BLaER1 (cell line): ENCODE data around the gene VWA7.

ENCODE experiments used
- H3K27ac ChIP-seq: shearing (Covaris generic); formaldehyde crosslinking; 2 replicates; pipeline ENCODE4 v1.8.1; 2022
- H3K27me3 ChIP-seq: shearing (Covaris generic); formaldehyde crosslinking; 2 replicates; pipeline ENCODE4 v1.8.1; 2022
- H3K36me3 ChIP-seq: shearing (Covaris generic); formaldehyde crosslinking; 2 replicates; pipeline ENCODE4 v1.8.1; 2022
- H3K4me1 ChIP-seq: shearing (Covaris generic); formaldehyde crosslinking; 2 replicates; pipeline ENCODE4 v1.8.1; 2022
- H3K4me2 ChIP-seq: shearing (Covaris generic); formaldehyde crosslinking; 2 replicates; pipeline ENCODE4 v1.8.1; 2022
- H3K4me3 ChIP-seq: shearing (Covaris generic); formaldehyde crosslinking; 2 replicates; pipeline ENCODE4 v1.8.1; 2022
- H3K9ac ChIP-seq: shearing (Covaris generic); formaldehyde crosslinking; 2 replicates; pipeline ENCODE4 v1.8.1; 2022
- H3K9me3 ChIP-seq: shearing (Covaris generic); formaldehyde crosslinking; 2 replicates; pipeline ENCODE4 v1.8.1; 2022
- H4K20me1 ChIP-seq: shearing (Covaris generic); formaldehyde crosslinking; 2 replicates; pipeline ENCODE4 v1.8.1; 2022
- Cebpa-rat ChIP-seq: shearing (Covaris generic); IDR thresholded peaks from 2 replicates; pipeline ENCODE4 v1.8.1; 2022

Gene VWA7

DNA sequence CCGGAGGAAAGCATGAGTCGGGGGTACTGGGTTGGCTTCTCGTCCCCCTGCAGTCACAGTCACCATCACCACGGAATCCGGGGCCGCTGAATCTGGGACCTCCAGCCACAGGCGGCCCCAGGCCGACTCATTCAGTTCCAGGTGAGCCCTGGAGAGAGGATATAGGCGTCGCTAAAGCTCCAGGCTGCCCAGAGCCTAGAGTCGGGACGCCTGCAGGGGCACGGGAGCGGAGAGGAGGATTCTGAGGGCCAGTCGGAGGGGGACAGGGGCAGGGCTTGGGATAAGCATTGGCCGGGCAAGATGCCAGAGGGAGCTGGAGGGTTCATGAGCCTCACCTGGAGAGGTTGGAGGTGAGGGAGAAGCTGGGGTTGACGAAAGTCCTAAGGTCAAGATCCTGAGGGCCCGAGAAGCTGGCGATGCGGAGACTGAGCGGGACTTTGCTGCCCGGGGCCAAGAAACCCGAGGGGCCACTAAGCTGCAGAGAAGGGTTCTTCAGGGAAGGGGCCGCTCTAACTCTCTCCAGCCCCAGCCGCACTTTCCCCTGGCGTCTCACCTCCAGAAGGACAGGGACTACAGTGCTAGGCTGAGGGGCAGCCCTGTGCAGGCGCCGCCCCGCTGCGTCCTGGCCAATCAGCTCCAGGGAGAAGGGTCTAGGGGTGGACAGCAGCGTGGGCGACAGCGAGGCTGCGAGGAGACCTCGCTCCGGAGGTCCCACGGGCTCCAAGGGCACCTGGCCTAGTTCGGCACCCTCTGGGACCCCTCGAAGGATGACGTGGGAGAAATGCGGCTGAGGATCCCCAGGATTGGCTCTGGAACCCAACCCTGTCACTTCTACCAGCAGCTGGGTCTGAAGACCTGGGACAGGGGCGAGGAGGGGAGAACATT, 11.0 kb downstream of the VWA7 start:
- Histone ChIP-seq H3K9ac (no peak overlapping the region), H3K4me1 (peaks cover 22% of the 10 kb centered on the region), H3K36me3 (peaks cover 49% of the 10 kb centered on the region), H3K9me3 (no peaks in the 10 kb centered on the region), H3K27ac (no peak overlapping the region), H3K4me2 (no peak overlapping the region), H4K20me1 (no peaks in the 10 kb centered on the region), H3K27me3 (no peaks in the 10 kb centered on the region), H3K4me3 (no peak overlapping the region)
- TF ChIP-seq Cebpa-rat: no peak

DNA sequence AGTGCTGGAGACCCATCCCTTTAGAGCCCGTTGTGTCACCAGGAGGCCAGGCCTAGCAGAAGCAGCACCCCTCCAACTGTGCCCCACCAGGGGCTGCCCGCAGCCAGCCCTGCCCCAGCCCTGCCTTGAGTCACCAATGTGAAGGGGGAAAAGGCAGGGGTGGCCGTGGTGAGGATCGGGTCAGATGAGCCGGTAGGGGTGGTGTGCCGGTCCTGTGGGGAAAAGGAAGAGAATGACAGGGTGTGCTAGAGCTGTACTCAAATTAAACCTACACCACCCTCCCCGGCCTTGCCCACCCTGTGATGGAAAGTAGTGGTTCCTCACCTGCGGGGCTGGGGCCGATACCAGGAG, 11.6 kb downstream of the VWA7 start:
- Histone ChIP-seq H3K4me3 (no peak overlapping the region), H3K27ac (no peak overlapping the region), H3K9ac (no peak overlapping the region), H3K4me1 (peaks cover 23% of the 10 kb centered on the region), H3K27me3 (no peaks in the 10 kb centered on the region), H3K36me3 (peaks cover 55% of the 10 kb centered on the region), H4K20me1 (no peaks in the 10 kb centered on the region), H3K4me2 (no peak overlapping the region), H3K9me3 (no peaks in the 10 kb centered on the region)
- TF ChIP-seq Cebpa-rat: no peak

DNA sequence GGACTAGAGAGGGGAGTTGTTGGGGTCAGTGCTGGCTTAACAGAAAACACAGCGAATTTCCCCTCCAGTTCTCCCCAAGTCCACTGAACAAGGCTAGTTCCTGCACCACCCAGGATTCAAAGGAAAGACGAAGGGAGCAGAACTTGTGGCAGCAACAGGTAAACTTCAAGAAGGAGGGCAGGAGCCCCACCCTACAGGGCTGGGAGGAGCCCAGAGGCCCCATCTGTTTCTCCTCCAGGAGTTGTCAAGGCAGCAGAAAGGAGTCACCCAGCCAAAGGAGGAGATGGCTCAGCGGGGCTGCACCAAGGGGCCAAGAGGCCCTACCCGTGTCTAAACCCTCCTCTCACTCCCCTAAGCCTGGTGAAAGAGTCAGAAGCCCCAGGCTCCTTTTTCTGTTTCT, 12.9 kb downstream of the VWA7 start:
- no peaks in the 10 kb centered on the region for H3K27me3 ChIP-seq
- peaks cover 23% of the 10 kb centered on the region for H3K4me1 ChIP-seq
- TF ChIP-seq Cebpa-rat: no peak
- peaks cover 69% of the 10 kb centered on the region for H3K36me3 ChIP-seq
- H3K4me3 ChIP-seq: no peak overlapping the region
- H4K20me1 ChIP-seq: no peaks in the 10 kb centered on the region
- no peak overlapping the region for H3K4me2 ChIP-seq
- no peaks in the 10 kb centered on the region for H3K9me3 ChIP-seq
- no peak overlapping the region for H3K27ac ChIP-seq
- no peak overlapping the region; the same call in 1 of the 2 replicates for H3K9ac ChIP-seq

DNA sequence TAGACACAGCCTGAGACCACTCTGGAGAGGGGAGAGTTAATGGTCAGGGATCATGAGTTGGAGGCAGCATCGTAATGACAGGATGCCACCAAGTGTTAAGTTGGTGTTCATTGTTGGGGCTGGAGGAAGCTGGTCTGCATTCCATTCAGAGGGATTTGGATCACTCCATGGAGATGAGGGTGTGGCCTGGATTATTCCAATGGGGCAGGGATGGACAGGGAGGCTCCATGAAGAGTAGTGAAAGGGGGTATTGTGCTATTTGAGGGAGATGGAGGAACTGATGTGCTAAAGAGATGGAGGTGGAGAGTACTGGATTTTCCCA, 13.5 kb downstream of the VWA7 start:
- Histone ChIP-seq H3K4me1 (peaks cover 23% of the 10 kb centered on the region), H3K27ac (no peak overlapping the region), H3K4me2 (no peak overlapping the region), H3K36me3 (peaks cover 75% of the 10 kb centered on the region), H3K9me3 (no peaks in the 10 kb centered on the region), H4K20me1 (no peaks in the 10 kb centered on the region), H3K4me3 (no peak overlapping the region), H3K27me3 (no peaks in the 10 kb centered on the region), H3K9ac (peak overlapping the region; percentile 34; the same call in 1 of the 2 replicates)
- TF ChIP-seq Cebpa-rat: no peak

DNA sequence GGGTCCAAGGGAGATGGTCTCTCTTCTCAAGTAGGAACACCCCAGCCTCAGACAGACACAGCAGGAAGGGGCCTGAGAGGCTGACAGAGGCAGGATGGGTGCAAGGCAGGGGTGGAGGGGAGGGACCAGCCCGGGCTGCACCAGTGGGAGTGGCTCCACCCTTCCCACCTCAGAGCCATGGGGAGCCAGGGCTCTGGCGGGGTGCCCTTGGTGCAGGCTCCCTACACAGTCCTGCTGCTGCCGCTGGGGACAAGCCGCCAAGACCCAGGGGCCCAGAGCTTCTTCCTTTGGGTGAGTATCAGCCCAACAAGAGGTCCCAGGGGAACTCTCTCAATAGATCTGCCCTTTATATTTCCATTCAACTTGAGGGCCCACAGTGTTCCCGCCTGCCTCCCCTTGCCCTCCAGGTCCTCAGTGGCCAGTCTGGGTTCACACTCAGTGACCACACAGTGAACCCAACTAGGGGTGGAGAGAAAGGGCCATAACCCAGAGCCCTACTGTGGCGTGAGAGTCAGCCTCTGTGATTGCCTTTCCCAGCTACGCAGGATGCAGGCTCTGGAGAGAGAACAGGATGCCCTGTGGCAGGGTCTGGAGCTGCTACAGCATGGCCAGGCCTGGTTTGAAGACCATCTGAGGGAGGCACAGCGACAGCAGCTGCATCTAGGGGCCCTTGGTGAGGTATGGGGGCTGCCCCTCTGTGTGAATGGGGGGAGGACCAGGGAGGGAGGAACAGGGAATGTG, 14.1 kb downstream of the VWA7 start:
- H3K4me1 ChIP-seq: peaks cover 23% of the 10 kb centered on the region
- H3K9me3 ChIP-seq: no peaks in the 10 kb centered on the region
- no peaks in the 10 kb centered on the region for H4K20me1 ChIP-seq
- peak overlapping the region; percentile 34; the same call in 1 of the 2 replicates for H3K9ac ChIP-seq
- H3K36me3 ChIP-seq: peaks cover 80% of the 10 kb centered on the region
- H3K27me3 ChIP-seq: no peaks in the 10 kb centered on the region
- TF ChIP-seq Cebpa-rat: no peak
- peak overlapping the region; percentile 31; the same call in 1 of the 2 replicates for H3K27ac ChIP-seq
- no peak overlapping the region for H3K4me3 ChIP-seq
- H3K4me2 ChIP-seq: peak overlapping the region; percentile 51

DNA sequence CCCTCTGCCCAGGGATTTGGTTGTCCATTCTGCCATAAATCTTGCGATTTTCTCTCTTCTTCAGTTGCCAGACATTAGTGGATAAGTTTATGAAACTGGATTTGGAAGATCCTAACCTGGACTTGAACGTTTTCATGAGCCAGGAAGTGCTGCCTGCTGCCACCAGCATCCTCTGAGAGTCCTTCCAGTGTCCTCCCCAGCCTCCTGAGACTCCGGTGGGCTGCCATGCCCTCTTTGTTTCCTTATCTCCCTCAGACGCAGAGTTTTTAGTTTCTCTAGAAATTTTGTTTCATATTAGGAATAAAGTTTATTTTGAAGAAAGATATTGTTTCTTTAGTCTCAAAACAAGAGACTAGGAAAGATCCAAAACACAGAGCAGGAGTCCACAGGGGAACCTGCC, 14.8 kb downstream of the VWA7 start, which contains the start of gene SAPCD1:
SAPCD1 (plus strand) TSS at position 301 of the 400 bp plus-strand sequence. CDS start 399 bp downstream, outside the sequence.
- TF ChIP-seq Cebpa-rat: no peak
- Histone ChIP-seq H3K9ac (peak within 1 kb of the TSS; percentile 34; the same call in 1 of the 2 replicates), H4K20me1 (no peaks in the 10 kb centered on the region), H3K9me3 (no peaks in the 10 kb centered on the region), H3K36me3 (peaks cover 87% of the 10 kb centered on the region), H3K27ac (peak within 1 kb of the TSS; percentile 31; the same call in 1 of the 2 replicates), H3K4me1 (peaks cover 23% of the 10 kb centered on the region), H3K27me3 (no peaks in the 10 kb centered on the region), H3K4me3 (no peak within 1 kb of the TSS), H3K4me2 (peak within 1 kb of the TSS; percentile 51)

DNA sequence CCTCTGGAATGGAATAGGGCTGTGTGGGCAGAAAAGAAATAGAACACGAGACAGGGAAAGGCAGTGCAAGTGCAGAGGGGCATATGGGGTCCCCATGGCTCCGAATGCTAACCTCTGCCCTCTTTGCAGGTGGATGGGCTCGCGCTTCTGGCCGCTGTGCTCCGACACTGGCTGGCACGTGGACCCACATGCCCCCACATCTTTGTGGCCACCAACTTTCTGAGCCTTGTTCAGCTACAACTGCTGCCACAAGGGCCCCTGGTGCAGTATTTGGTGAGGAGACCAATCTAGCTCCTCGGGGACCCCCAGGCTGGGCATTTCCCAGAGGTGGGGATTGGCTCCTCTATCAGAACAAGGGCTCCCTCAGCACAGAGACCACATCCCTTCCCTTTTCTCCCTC, 15.8 kb downstream of the VWA7 start:
- Histone ChIP-seq H3K4me2 (no peak overlapping the region), H3K9me3 (no peaks in the 10 kb centered on the region), H3K27me3 (no peaks in the 10 kb centered on the region), H4K20me1 (no peaks in the 10 kb centered on the region), H3K27ac (no peak overlapping the region), H3K4me3 (no peak overlapping the region), H3K36me3 (peaks cover 88% of the 10 kb centered on the region), H3K4me1 (peaks cover 23% of the 10 kb centered on the region), H3K9ac (no peak overlapping the region)
- TF ChIP-seq Cebpa-rat: no peak

DNA sequence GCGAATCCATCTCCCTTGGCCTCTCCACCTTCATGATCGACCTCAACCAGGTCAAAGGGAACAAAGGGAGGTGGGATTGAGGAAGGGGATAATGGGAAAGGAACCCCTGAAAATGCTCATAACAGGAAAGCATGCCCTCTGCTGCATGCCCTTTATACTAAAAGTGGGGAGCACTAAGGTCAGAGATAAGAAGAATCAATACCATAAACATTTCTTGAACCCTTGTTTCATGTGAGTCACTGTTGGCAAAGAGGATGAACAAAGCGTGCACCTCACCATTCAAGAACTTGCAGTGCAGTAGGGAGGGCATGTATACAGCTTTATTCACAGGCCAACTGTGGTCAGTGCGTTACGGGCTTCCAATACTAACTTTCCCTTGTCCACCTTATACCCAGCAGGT, 16.3 kb downstream of the VWA7 start:
- H3K4me2 ChIP-seq: no peak overlapping the region
- H3K9me3 ChIP-seq: no peaks in the 10 kb centered on the region
- TF ChIP-seq Cebpa-rat: no peak
- H3K36me3 ChIP-seq: peaks cover 82% of the 10 kb centered on the region
- H3K4me1 ChIP-seq: peaks cover 23% of the 10 kb centered on the region
- H3K9ac ChIP-seq: no peak overlapping the region
- no peaks in the 10 kb centered on the region for H3K27me3 ChIP-seq
- H3K27ac ChIP-seq: no peak overlapping the region
- H4K20me1 ChIP-seq: no peaks in the 10 kb centered on the region
- no peak overlapping the region for H3K4me3 ChIP-seq

DNA sequence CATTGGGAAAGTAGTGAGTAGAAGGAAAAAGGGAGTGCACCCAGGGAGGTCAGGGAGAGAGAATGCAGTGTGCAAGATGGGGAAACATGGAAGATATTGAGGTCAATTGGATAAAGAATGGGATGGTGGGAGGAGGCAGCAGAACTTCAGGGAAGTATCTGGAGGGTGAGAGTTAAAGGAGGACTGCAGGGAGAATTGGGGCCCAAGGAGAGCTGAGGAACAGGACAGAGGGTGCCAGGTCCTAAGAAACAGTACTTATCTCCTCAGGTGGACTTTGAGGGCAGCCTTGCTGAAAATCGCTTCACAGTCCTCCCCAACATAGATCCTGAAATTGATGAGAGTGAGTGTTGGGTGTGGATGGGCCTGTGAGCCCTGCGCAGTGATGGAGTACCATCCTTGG, 18.8 kb downstream of the VWA7 start:
- H4K20me1 ChIP-seq: no peaks in the 10 kb centered on the region
- no peak for TF ChIP-seq Cebpa-rat
- H3K4me2 ChIP-seq: no peak overlapping the region
- H3K27me3 ChIP-seq: no peaks in the 10 kb centered on the region
- H3K4me3 ChIP-seq: no peak overlapping the region
- H3K36me3 ChIP-seq: peaks cover 65% of the 10 kb centered on the region
- no peak overlapping the region for H3K9ac ChIP-seq
- H3K9me3 ChIP-seq: no peaks in the 10 kb centered on the region
- H3K27ac ChIP-seq: no peak overlapping the region
- H3K4me1 ChIP-seq: peaks cover 21% of the 10 kb centered on the region

DNA sequence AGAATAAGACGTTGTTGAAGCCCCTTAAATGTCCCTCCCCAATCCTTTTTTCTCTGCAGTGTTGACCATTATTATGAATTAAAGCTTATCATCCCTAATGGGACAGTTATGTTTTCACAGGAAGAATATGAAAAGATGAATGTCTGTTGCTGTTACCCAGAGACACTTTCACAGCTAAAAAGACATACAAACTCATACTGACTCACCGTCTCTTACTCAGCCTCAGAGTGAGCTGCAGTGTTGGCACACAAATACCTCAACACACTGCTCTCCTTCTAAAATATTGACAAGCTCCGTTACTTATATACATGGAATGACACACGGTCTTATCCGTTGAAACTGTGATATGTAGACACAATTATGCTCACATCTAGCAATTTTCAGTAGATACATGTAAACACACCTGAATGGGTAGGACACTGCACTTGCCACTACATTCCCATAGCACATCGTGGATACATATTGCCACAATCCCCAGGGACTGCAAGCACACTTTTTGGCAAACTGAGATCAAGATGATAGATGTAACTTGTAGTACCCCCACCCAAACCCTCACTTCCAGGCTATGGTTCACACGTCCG, 24.3 kb downstream of the VWA7 start:
- H3K4me1 ChIP-seq: no peaks in the 10 kb centered on the region
- peaks cover 46% of the 10 kb centered on the region for H3K36me3 ChIP-seq
- no peak overlapping the region for H3K4me2 ChIP-seq
- H3K9me3 ChIP-seq: no peaks in the 10 kb centered on the region
- H4K20me1 ChIP-seq: no peaks in the 10 kb centered on the region
- no peaks in the 10 kb centered on the region for H3K27me3 ChIP-seq
- TF ChIP-seq Cebpa-rat: no peak
- no peak overlapping the region for H3K27ac ChIP-seq
- no peak overlapping the region for H3K9ac ChIP-seq
- H3K4me3 ChIP-seq: no peak overlapping the region
